HCT116 (cell line): Measurements from ENCODE around the gene CGRRF1. TPM values are rescaled to one million over a fixed set of nuclear protein-coding genes. Genes with fewer than 3 reads are reported as not detected.

Experiments
- ATAC-seq: fragments of 200-7000 bp; cut with Tn5 transposase; 2 replicates; pipeline ENCODE4 v1.9.1; 2020; ENCODE audit warnings: mild to moderate bottlenecking, moderate library complexity
- BruUV-seq: library from RNA; stranded (reverse); fragments of 400-500 nt; replicated peaks from 2 replicates; lab custom pipeline; 2021; lab: Mats Ljungman, UMichigan
- CTCF ChIA-PET: fragments of 300-600 bp; sonication (Branson Sonifier 250); formaldehyde crosslinking; loops from one replicate; lab custom pipeline; 2021; ENCODE audit warnings: antibody characterized with exemption; lab: Charles Lee
- POLR2A ChIA-PET: fragments of 300-600, 350-600 bp; sonication (Branson Sonifier 250); formaldehyde crosslinking; loops from one replicate; lab custom pipeline; 2021; ENCODE audit warnings: antibody characterized with exemption; lab: Charles Lee
- RAD21 ChIA-PET, 2 experiments: fragments of 300-600 bp; sonication (Branson Sonifier 250); formaldehyde crosslinking; loops; one replicate each; lab custom pipeline; 2023; ENCODE audit warnings: low total read pairs in 2 of 2; ENCODE audit not compliant: uncharacterized antibody in 2 of 2, unreplicated experiment in 2 of 2, low non-redundant PET in 1 of 2; lab: Charles Lee
- DNase-seq: peaks from one replicate; pipeline ENCODE4 v3.0.0-alpha.2; 2010; ENCODE audit warnings: low read depth, low spot score
- H2AFZ ChIP-seq: fragments of 200-600 bp; shearing (Covaris generic), sonication (generic); 2 replicates; pipeline ENCODE4 v1.6.1; 2017; ENCODE audit warnings: low read depth, mixed run types, mixed read lengths, antibody characterized with exemption, low read length; ENCODE audit not compliant: poor library complexity, severe bottlenecking
- H3K27ac ChIP-seq: 2 replicates; pipeline ENCODE4 v1.5.1; 2012; ENCODE audit warnings: low read depth, low read length
- H3K27me3 ChIP-seq: fragments of 200-600 bp; sonication (generic); 2 replicates; pipeline ENCODE4 v1.6.1; 2016; ENCODE audit warnings: mixed run types, low read length, mixed read lengths; ENCODE audit not compliant: insufficient read depth
- H3K36me3 ChIP-seq, 2 experiments: fragments of 200-500 bp in 1 of 2; fragments of 200-600 bp in 1 of 2; sonication (Bioruptor generic) in 1 of 2; sonication (generic) in 1 of 2; 2 replicates each; pipeline versions ENCODE4 v1.5.1 to v1.6.1; 2014 to 2016; ENCODE audit warnings: low read length in 2 of 2, inconsistent platforms in 1 of 2, mixed read lengths in 1 of 2, mixed run types in 1 of 2; ENCODE audit not compliant: insufficient read depth in 2 of 2, control insufficient read depth in 1 of 2
- H3K4me1 ChIP-seq, 2 experiments: fragments of 200-600 bp in 1 of 2; sonication (generic) in 1 of 2; 2 replicates each; pipeline versions ENCODE4 v1.5.1 to v1.6.1; 2012 to 2017; ENCODE audit warnings: low read length in 2 of 2, inconsistent platforms in 1 of 2, mild to moderate bottlenecking in 1 of 2, mixed read lengths in 1 of 2, mixed run types in 1 of 2, moderate library complexity in 1 of 2; ENCODE audit not compliant: insufficient read depth in 2 of 2, control insufficient read depth in 1 of 2
- H3K4me2 ChIP-seq: fragments of 200-600 bp; sonication (generic); 2 replicates; pipeline ENCODE4 v1.6.1; 2017; ENCODE audit warnings: mixed run types, low read length, mixed read lengths
- H3K4me3 ChIP-seq, 2 experiments: fragments of 200-600 bp in 1 of 2; sonication (generic) in 1 of 2; replicated peaks in 1 of 2; 2 replicates each; pipeline ENCODE4 v1.5.1; 2011 to 2016; ENCODE audit warnings: low read length in 2 of 2, control low read depth in 1 of 2, low read depth in 1 of 2, mild to moderate bottlenecking in 1 of 2, mixed read lengths in 1 of 2, mixed run types in 1 of 2
- H3K79me2 ChIP-seq: fragments of 200-600 bp; sonication (generic); 2 replicates; pipeline ENCODE4 v1.6.1; 2017; ENCODE audit warnings: mild to moderate bottlenecking, mixed run types, low read length, moderate library complexity, mixed read lengths; ENCODE audit not compliant: insufficient read depth
- H3K9ac ChIP-seq: fragments of 200-600 bp; sonication (generic); 2 replicates; pipeline ENCODE4 v1.6.1; 2016; ENCODE audit warnings: low read length, mixed read lengths
- H3K9me2 ChIP-seq: fragments of 200-600 bp; sonication (generic), shearing (Covaris generic); 2 replicates; pipeline ENCODE4 v1.6.1; 2017; ENCODE audit warnings: mixed run types, mild to moderate bottlenecking, moderate library complexity; ENCODE audit not compliant: insufficient read depth
- H3K9me3 ChIP-seq, 2 experiments: fragments of 200-500 bp in 1 of 2; fragments of 200-600 bp in 1 of 2; sonication (Bioruptor generic) in 1 of 2; sonication (generic) in 1 of 2; 2 replicates each; pipeline ENCODE4 v1.6.1; 2014 to 2017; ENCODE audit warnings: low read length in 2 of 2, mixed read lengths in 2 of 2, inconsistent platforms in 1 of 2, low read depth in 1 of 2, mild to moderate bottlenecking in 1 of 2, mixed run types in 1 of 2, moderate library complexity in 1 of 2; ENCODE audit not compliant: control insufficient read depth in 1 of 2, insufficient read depth in 1 of 2
- H4K20me1 ChIP-seq: fragments of 200-600 bp; sonication (generic), shearing (Covaris generic); 2 replicates; pipeline ENCODE4 v1.6.1; 2017; ENCODE audit warnings: mixed run types, mild to moderate bottlenecking, moderate library complexity; ENCODE audit not compliant: insufficient read depth
- ATF3 ChIP-seq: IDR thresholded peaks from 2 replicates; pipeline ENCODE4 v1.6.1; 2012
- CEBPB ChIP-seq: IDR thresholded peaks from 2 replicates; pipeline ENCODE4 v1.6.1; 2012; ENCODE audit warnings: low read depth
- EGR1 ChIP-seq: IDR thresholded peaks from 2 replicates; pipeline ENCODE4 v1.6.1; 2012; ENCODE audit warnings: low read depth
- ELF1 ChIP-seq: IDR thresholded peaks from 2 replicates; pipeline ENCODE4 v1.6.1; 2012; ENCODE audit warnings: low read depth, borderline replicate concordance
- EZH2 ChIP-seq: fragments of 200-600 bp; sonication (generic); IDR thresholded peaks from 2 replicates; pipeline ENCODE4 v1.6.1; 2017; ENCODE audit warnings: antibody characterized with exemption, mixed run types
- EZH2phosphoT487 ChIP-seq: fragments of 200-600 bp; IDR thresholded peaks from 2 replicates; pipeline ENCODE4 v1.6.1; 2018; ENCODE audit warnings: antibody characterized with exemption, borderline replicate concordance
- RAD21 ChIP-seq: IDR thresholded peaks from 2 replicates; pipeline ENCODE4 v1.6.1; 2012; ENCODE audit warnings: low read depth, mild to moderate bottlenecking
- SIN3A ChIP-seq: IDR thresholded peaks from 2 replicates; pipeline ENCODE4 v1.6.1; 2012; ENCODE audit warnings: low read depth
- SP1 ChIP-seq: IDR thresholded peaks from 2 replicates; pipeline ENCODE4 v1.6.1; 2012; ENCODE audit warnings: low read depth
- SRF ChIP-seq: IDR thresholded peaks from 2 replicates; pipeline ENCODE4 v1.6.1; 2012; ENCODE audit warnings: low read depth
- TCF7L2 ChIP-seq: IDR thresholded peaks from 2 replicates; pipeline ENCODE4 v1.7.0; 2011; ENCODE audit warnings: borderline replicate concordance, inconsistent platforms; ENCODE audit not compliant: insufficient read depth, insufficient read length; ENCODE audit errors: extremely low read depth
- YY1 ChIP-seq: IDR thresholded peaks from 2 replicates; pipeline ENCODE4 v1.6.1; 2011; ENCODE audit warnings: low read length, low read depth, moderate library complexity, mild to moderate bottlenecking; ENCODE audit not compliant: insufficient replicate concordance; ENCODE audit errors: extremely low read depth
- ZBTB33 ChIP-seq: IDR thresholded peaks from 2 replicates; pipeline ENCODE4 v1.6.1; 2011; ENCODE audit warnings: mild to moderate bottlenecking, low read length, moderate library complexity; ENCODE audit not compliant: insufficient replicate concordance; ENCODE audit errors: extremely low read depth
- intact Hi-C: fragments of 100-400 bp; cut with micrococcal nuclease; formaldehyde crosslinking; loops from 2 replicates; pipeline ENCODE4 v1.10.0; 2022
- total RNA-seq: library from RNA; stranded (reverse); gene quantifications from one replicate; pipeline ENCODE4 v1.2.1, GENCODE V29; 2021; ENCODE audit not compliant: unreplicated experiment
- TF ChIP-seq, protein P1 (sequence below): IDR thresholded peaks from 2 replicates; pipeline ENCODE4 v1.6.1; 2012
- TF ChIP-seq, protein P2 (sequence below): IDR thresholded peaks from 2 replicates; pipeline ENCODE4 v1.6.1; 2012; ENCODE audit warnings: low read depth

The CGRRF1 gene
- total RNA-seq, 1 experiment from 2014 or later: 15.9 TPM

DNA sequence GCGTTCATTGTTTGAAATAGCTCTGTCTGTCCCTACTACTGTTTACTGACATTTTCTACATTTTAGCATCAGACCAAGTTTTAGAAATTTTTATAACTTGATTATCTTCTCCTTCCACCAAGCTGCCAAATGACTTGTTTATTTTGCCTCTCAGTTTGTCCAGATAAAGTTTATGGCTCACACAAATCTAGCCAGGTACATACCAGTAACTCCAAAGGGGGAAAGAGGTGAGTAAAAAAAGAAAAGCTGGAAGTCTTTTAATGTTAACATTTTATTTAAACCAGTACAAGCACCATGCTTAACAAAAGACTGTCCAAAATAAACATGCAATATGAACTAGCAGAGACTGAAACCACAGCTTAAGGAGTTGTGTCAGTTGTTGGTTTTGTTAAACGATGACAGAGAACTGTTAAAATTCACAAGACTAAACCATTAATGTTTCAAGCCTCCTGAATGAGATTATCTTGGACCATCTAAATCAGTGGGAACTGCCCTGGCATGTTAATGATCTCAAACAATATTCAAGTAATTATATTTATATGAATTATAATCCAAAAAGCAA, 35.4 kb upstream of the CGRRF1 start:
- CTCF ChIA-PET: no interaction called here
- POLR2A ChIA-PET: no interaction called here
- RAD21 ChIA-PET: no interaction called here

More for the DNA sequence above, 35.4 kb upstream of the CGRRF1 start:
- Histone ChIP-seq H3K27me3 (no peaks in the 10 kb centered on the region), H3K79me2 (peaks cover 9% of the 10 kb centered on the region; the same call in 1 of the 2 replicates), H3K9me2 (no peaks in the 10 kb centered on the region), H3K9ac (no peak overlapping the region), H3K36me3 (peaks cover 14% of the 10 kb centered on the region in 2 experiments; a peak in 2 of 4 replicates), H3K4me3 (no peak overlapping the region), H2AFZ (no peak overlapping the region), H3K4me2 (no peak overlapping the region), H4K20me1 (no peaks in the 10 kb centered on the region), H3K4me1 (peaks cover 0 to 6% of the 10 kb centered on the region in 2 experiments; a peak in 1 of 4 replicates), H3K9me3 (no peaks in the 10 kb centered on the region), H3K27ac (no peak overlapping the region)
- ATAC-seq (no peak), DNase-seq (no peak)
- TF ChIP-seq EGR1 (no peak), EZH2phosphoT487 (no peak), ATF3 (no peak), ZBTB33 (no peak), ELF1 (no peak), SIN3A (no peak), EZH2 (no peak), CEBPB (no peak), SRF (no peak), TCF7L2 (no peak), RAD21 (no peak), SP1 (no peak), YY1 (no peak)
- TF ChIP-seq, protein P1, sequence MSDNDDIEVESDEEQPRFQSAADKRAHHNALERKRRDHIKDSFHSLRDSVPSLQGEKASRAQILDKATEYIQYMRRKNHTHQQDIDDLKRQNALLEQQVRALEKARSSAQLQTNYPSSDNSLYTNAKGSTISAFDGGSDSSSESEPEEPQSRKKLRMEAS: no peak
- TF ChIP-seq, protein P2, sequence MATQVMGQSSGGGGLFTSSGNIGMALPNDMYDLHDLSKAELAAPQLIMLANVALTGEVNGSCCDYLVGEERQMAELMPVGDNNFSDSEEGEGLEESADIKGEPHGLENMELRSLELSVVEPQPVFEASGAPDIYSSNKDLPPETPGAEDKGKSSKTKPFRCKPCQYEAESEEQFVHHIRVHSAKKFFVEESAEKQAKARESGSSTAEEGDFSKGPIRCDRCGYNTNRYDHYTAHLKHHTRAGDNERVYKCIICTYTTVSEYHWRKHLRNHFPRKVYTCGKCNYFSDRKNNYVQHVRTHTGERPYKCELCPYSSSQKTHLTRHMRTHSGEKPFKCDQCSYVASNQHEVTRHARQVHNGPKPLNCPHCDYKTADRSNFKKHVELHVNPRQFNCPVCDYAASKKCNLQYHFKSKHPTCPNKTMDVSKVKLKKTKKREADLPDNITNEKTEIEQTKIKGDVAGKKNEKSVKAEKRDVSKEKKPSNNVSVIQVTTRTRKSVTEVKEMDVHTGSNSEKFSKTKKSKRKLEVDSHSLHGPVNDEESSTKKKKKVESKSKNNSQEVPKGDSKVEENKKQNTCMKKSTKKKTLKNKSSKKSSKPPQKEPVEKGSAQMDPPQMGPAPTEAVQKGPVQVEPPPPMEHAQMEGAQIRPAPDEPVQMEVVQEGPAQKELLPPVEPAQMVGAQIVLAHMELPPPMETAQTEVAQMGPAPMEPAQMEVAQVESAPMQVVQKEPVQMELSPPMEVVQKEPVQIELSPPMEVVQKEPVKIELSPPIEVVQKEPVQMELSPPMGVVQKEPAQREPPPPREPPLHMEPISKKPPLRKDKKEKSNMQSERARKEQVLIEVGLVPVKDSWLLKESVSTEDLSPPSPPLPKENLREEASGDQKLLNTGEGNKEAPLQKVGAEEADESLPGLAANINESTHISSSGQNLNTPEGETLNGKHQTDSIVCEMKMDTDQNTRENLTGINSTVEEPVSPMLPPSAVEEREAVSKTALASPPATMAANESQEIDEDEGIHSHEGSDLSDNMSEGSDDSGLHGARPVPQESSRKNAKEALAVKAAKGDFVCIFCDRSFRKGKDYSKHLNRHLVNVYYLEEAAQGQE: no peak
- intact Hi-C loops: no loop called here
- BruUV-seq: no TSS peak
